IgD-negative memory B cell (primary cell): ENCODE results near the gene DGKK. TPM values are rescaled to one million over a fixed set of nuclear protein-coding genes. Genes with fewer than 3 reads are reported as not detected.
"Not testable (repeated sequence)": the region's sequence is repeated elsewhere in the genome, so short reads cannot be mapped to it uniquely, and the experiment has no call there.

ENCODE experiments used
- H3K27ac Mint-ChIP-seq, 3 donors: one replicate each; pipeline ENCODE4 v1.8.0; 2020 to 2022; ENCODE audit warnings: mild to moderate bottlenecking in 3 of 3, mixed read lengths in 3 of 3, moderate library complexity in 1 of 3
- H3K27me3 Mint-ChIP-seq: one replicate; pipeline ENCODE4 v1.8.0; 2021; ENCODE audit warnings: mixed read lengths
- H3K36me3 Mint-ChIP-seq: one replicate; pipeline ENCODE4 v1.8.0; 2020; ENCODE audit warnings: mild to moderate bottlenecking, mixed read lengths
- H3K4me1 Mint-ChIP-seq, 3 donors: one replicate each; pipeline ENCODE4 v1.8.0; 2020 to 2022; ENCODE audit warnings: mixed read lengths in 3 of 3, mild to moderate bottlenecking in 1 of 3
- H3K4me3 Mint-ChIP-seq, 4 donors: one replicate each; pipeline ENCODE4 v1.8.0; 2020 to 2022; ENCODE audit warnings: mild to moderate bottlenecking in 4 of 4, mixed read lengths in 4 of 4, moderate library complexity in 3 of 4
- H3K9me3 Mint-ChIP-seq, 3 donors: one replicate each; pipeline ENCODE4 v1.8.0; 2020 to 2021; ENCODE audit warnings: mixed read lengths in 3 of 3, mild to moderate bottlenecking in 1 of 3
- polyA plus RNA-seq: library from polyadenylated mRNA; unstranded; fragments of 300-500 nt; fragmentation: Illumina TruSeq; gene quantifications from one replicate; pipeline ENCODE4 v1.2.3, GENCODE V29; 2021

DGKK gene
- polyA plus RNA-seq, 1 donor from 2014 or later, result 0.05 TPM

GRCh38 chrX:50372966-50373365, 97.7 kb downstream of the DGKK start:
- no peaks in the 10 kb centered on the region for H3K4me1 Mint-ChIP-seq
- H3K9me3 Mint-ChIP-seq, result no peaks in the 10 kb centered on the region
- H3K36me3 Mint-ChIP-seq, result no peaks in the 10 kb centered on the region
- H3K27me3 Mint-ChIP-seq, result peaks cover 7% of the 10 kb centered on the region
- H3K4me3 Mint-ChIP-seq, result no peak overlapping the region
- no peak overlapping the region for H3K27ac Mint-ChIP-seq

GRCh38 chrX:50343917-50344316, 126.7 kb downstream of the DGKK start:
- H3K27ac Mint-ChIP-seq, result no peak overlapping the region
- no peak overlapping the region for H3K4me3 Mint-ChIP-seq
- H3K9me3 Mint-ChIP-seq, result no peaks in the 10 kb centered on the region
- H3K27me3 Mint-ChIP-seq, result no peaks in the 10 kb centered on the region
- no peaks in the 10 kb centered on the region for H3K36me3 Mint-ChIP-seq
- peaks cover 0 to 2% (median 0%) of the 10 kb centered on the region in 3 donors for H3K4me1 Mint-ChIP-seq

- H3K9me3 Mint-ChIP-seq, result peaks cover 0 to 4% (median 3%) of the 10 kb centered on the region in 3 donors
- H3K36me3 Mint-ChIP-seq, result no peaks in the 10 kb centered on the region
- H3K27me3 Mint-ChIP-seq, result peaks cover 4% of the 10 kb centered on the region
- no peaks in the 10 kb centered on the region for H3K4me1 Mint-ChIP-seq
- no peak overlapping the region for H3K4me3 Mint-ChIP-seq
- no peak overlapping the region for H3K27ac Mint-ChIP-seq
Observed at GRCh38 chrX:50333308-50333707, 137.3 kb downstream of the DGKK start.

- H3K4me3 Mint-ChIP-seq, H3K9me3 Mint-ChIP-seq, H3K4me1 Mint-ChIP-seq, H3K27me3 Mint-ChIP-seq, H3K36me3 Mint-ChIP-seq: not testable (repeated sequence)
- peak overlapping the region in 1 of 3 donors; percentile 24 for H3K27ac Mint-ChIP-seq
Observed at GRCh38 chrX:50332668-50333067, 138.0 kb downstream of the DGKK start.

- H3K4me3 Mint-ChIP-seq, result peak overlapping the region in 1 of 4 donors; percentile 34
- H3K36me3 Mint-ChIP-seq, result no peaks in the 10 kb centered on the region
- peaks cover 0 to 3% (median 0%) of the 10 kb centered on the region in 3 donors for H3K9me3 Mint-ChIP-seq
- no peaks in the 10 kb centered on the region for H3K4me1 Mint-ChIP-seq
- H3K27ac Mint-ChIP-seq, result no peak overlapping the region
- peaks cover 3% of the 10 kb centered on the region for H3K27me3 Mint-ChIP-seq
Observed at GRCh38 chrX:50327235-50327634, 143.4 kb downstream of the DGKK start.
